Activated CD4-positive, alpha-beta T cell treated with anti-CD3 and anti-CD28 coated beads, Interleukin-2, amount 50 U/mL, for 24 hours (primary cell): Measurements from ENCODE around the gene SLC5A2.
"Not testable (repeated sequence)": the region's sequence is repeated elsewhere in the genome, so short reads cannot be mapped to it uniquely, and the experiment has no call there.

Experiments used
- DNase-seq, 2 donors: peaks; one replicate each; pipeline ENCODE4 v3.0.0-alpha.2; 2020; ENCODE audit warnings: low read depth in 1 of 2, low spot score in 1 of 2

The SLC5A2 gene

DNA sequence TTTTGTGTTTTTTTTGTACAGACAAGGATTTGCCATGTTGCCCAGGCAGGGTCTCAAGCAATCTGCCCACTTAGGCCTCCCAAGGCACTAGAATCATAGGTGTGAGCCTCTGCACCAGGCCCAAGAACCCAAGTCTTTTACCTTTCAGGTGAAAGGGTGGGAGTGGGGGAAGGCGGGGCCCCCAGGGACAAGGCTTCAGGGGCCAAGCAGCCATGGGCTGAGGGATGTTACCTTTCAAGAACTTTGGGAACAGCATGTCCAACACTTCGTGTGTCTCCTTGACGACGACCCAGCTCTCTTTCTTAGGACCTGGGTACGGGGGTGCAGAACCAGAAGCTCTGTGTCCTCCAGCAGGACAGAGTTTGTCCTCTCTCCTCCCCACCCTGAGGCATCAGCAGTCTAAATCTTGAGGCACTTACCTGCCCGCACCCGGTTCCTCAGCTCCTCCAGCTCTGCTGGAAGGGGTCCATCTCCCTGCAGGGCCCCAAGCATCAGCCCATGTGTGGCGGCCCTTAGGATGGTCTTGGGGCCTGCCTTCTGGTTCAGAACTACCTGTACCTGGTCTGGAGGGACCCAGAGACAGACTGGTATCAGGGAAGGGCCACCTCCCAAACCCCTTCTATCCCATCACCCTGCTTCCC lies 9.0 kb downstream of the SLC5A2 start:
- DNase-seq = no peak

DNA sequence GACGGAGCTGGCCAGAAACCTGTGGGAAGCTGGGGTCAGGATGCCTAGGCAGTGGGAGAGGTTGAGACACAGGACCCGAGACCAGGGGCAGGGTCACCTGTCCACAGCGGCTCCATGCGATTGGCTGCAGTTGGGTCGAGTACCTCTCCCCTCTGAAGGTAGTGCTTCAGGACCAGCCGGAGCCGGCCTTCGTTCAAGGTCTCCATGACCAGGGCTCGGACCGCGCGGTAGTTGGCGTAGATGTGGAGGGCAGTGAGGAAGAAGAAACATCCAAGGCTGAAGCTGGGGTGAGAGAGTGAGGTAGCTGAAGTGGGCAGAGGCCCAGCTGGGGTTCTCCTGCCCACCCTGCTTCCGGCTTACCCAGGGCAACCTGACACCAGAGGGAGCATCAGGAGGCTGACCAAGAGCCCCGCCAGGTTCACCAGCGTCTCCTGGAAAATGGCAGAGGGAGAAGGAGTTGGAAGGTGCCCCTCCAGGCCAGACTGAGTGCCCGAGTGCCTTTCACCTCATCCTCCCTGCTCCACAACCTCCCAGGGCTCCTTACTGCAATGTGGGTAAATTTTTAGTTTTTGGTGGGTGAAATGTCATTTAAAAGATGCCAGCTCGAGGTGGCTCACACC lies 10.7 kb downstream of the SLC5A2 start:
- no peak for DNase-seq

DNA sequence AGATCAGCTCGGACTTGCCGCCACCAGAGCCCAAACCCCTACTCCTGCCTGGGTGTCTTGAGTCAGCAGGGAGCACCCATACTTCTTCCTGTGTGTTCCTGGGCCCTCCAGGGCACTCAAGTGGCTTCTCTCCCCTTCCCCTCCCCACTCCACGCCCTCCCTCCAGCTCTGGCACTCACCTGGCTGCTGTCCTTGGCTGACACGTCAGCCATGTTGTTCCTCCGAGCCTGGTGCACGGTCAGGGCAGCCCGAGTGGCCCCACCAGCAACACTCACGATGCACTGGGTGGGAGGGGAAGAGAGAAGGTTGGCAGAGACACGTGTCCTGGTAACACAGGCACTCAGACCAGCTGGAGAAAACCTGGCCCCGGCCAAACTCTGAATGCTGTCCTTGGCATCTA lies 13.7 kb downstream of the SLC5A2 start:
- no peak for DNase-seq

DNA sequence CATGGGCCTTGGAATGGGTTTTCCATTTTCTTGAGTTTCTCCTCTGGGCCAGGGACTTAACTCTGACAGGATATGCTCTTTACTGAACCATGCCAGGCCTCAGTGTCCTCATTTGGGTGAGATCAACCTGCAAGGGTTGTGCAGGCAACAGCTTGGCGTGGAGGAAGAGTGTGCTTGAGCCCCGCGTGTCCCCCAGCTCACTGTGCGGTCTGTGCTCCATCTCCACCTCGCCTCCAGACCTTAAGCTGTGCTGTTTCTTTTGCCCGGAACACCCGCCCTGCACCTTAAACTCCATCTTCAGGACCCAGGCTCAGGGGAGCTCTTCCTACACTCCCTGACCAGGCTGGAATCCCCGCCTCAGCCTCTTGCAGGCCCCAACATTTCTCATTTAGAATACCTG lies 15.6 kb downstream of the SLC5A2 start:
- DNase-seq = no peak

DNA sequence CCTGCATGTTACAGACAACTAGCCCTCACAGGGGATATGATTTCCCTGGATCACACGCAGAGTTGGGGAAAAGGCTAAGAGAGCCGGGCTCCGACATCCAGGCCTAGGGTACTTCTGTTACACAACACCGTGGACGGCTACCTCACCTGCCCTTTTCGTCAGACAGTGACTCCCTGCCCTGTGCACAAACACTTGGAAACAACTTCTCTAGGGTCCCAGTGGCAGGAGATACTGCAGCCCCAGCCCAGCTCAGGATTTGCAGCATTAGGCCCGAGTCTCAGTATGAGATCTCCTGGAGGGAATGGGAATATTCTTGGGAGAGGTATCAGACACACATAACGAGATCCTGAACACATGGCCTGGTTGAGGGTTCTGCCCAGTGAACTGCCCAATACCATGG lies 17.0 kb downstream of the SLC5A2 start:
- DNase-seq = no peak

DNA sequence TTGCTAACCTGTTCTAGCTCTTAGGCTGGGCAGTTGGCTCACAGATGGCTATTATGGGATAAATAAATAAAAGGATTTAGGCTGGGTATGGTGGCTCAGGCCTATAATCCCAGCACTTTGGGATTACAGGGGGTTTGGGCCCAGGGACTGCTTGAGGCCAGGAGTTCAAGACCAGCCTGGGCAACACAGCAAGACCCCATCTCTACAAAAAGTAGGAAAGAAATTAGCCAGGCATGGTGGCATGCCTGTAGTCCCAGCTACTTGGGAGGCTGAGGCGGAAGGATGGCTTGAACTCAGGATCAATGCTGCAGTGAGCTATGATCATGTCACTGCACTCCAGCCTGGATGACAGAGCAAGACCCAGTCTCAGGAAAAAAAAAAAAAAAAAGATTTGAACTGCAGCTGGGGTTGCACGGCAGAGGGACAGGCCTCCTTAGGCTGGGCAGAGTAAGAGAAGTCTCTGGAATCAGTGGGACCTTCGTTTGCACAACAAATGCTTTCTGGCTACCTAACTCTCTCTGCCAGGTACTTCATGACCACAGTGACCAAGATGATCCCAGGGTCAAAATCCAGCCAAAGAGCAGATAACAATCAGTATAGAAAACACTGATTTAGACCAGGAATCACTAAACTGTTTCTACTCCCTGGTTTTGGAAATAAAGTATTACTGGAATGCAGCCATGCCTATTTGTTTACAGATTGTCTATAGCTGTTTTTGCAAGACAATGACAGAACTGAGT lies 18.5 kb downstream of the SLC5A2 start:
- DNase-seq = no peak

DNA sequence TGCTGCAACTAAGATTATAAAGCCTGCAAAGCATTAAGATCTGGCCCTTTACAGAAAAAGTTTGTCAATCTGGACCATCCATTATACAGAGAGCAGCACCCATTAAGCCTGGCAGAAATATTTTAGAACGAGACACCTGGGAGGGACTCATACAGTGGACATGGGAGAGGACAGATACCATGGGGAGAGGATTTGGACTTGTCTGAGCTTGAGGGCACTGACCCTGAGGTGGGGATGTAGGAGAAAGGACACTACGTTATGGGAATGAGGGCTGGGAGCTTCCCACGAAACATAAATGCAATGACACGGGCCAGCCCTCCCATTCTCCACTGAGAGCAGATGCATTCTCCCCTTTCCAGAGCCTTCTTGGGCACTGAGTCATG lies 19.0 kb downstream of the SLC5A2 start:
- no peak for DNase-seq

DNA sequence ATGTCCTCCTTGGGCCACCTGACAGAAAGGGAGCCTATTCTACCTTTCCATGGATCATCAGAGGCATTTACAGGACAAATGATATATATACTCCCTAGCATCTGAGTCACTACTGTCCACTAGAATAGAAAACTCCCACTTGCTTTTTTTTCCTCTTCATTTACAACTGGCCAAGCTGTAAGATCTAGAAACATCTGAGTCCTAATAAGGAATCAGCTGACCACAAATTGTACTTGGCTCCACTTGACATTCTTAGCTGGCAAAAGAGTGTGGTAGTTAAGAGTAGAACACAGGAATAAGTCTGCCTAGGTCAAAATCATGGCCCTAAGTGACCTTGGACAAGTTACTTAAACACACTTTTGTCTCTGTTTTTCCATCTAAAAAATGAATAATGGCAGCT lies 20.1 kb downstream of the SLC5A2 start:
- no peak for DNase-seq

DNA sequence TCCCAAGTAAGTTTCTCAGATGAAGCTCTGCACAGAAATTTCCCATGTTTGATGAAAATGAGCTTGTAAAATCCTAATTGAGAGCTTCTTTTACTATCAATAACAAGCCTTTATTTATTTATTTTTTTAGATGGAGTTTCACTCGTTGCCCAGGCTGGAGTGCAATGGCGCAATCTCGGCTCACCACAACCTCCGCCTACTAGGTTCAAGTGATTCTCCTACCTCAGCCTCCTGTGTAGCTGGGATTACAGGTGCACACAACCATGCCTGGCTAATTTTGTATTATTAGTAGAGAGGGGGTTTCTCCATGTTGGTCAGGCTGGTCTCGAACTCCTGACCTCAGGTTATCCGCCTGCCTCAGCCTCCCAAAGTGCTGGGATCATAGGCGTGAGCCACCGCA lies 20.6 kb downstream of the SLC5A2 start:
- not testable (repeated sequence) for DNase-seq

DNA sequence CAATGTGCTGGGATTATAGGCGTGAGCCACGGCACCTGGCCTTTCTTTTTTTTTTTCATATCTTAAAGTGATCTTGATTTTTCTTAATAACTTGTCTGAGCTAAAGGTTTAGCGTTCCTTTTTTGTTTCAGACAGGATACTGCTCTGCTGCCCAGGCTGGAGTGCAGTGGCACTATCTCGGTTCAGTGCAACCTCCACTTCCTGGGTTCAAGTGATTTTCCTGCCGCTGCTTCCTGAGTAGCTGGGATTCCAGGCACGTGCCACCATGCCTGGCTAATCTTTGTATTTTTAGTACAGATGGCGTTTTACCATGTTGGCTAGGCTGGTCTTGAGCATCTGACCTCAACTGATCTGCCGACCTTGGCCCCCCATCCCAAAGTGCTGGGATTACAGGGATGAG lies 21.2 kb downstream of the SLC5A2 start:
- no peak for DNase-seq

DNA sequence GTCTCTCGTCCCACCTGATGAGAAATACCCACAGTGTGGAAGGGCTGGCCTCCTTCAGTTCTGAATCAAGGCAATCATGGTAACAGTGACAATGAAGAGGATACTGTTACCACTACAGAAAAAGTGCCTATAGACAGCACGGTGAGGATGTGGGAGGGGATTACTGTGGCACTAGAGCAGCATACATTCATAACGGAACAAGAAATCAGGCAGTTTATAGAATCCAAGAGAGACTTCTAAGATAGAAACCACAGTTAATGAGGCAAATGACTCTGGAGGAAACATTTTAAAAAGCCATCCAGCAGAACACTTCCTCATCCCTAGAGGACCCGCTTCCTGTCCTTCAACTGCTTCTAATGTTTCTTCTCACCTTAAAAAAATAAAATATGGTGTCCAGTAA lies 22.6 kb downstream of the SLC5A2 start:
- no peak for DNase-seq

DNA sequence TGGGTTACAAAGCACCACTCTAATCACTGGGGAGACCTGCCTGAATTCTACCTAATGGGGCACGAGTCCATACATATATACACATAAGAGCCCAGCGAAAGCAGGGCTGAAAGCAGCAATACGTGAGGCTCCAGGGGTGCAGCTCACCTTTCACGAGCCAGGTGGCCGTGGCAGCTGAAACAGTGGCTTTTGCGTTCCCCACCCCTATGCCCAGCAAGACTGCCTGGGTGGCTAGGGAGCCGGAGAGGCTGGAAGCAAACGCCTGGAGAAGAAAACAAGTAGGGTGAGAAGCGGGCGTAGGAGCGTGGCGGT lies 24.6 kb downstream of the SLC5A2 start:
- DNase-seq = no peak

DNA sequence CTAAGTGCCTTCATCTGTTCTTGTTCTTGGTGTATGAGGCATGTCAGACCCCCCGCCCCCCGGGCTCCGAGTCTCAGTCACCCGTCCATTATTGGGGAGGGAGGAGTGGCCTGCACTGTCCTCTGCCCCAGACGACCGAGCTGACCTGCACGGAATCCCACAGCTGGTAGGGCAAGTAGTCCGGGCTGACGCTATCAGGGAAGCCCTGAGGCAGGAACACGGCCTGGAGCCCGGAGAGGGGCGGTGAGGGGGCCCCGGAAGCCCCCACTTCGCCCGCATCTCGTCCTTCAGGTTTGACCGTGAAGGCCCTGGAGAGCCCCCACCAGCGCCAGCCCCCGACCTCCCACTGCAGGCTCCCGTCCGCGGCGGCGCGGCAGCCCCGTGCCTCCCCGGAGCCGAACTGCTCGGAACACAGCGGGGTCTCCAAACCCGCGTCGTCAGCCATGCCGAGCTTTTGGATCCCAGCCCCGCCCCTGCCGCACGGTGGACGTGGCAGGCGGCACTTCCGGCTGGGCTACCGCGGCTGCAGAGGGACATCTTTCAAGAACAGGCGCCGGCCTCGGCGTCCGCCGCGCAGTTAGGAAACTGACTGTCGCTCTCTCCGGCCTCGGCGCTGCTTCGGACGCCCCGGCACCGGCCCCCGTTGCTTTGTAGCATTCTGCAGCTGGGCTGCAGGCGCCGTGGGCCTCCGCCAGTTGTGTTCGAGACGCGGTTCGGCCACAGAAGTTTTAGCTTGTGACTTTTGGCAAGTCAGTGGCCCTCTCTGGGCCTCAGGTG lies 25.2 kb downstream of the SLC5A2 start, which contains the start of gene RUSF1:
RUSF1 (minus strand) TSS at position 463 of the 777 bp plus-strand sequence; CDS start at position 445, 18 bp downstream.
- peak; percentile 63 to 83 for DNase-seq

DNA sequence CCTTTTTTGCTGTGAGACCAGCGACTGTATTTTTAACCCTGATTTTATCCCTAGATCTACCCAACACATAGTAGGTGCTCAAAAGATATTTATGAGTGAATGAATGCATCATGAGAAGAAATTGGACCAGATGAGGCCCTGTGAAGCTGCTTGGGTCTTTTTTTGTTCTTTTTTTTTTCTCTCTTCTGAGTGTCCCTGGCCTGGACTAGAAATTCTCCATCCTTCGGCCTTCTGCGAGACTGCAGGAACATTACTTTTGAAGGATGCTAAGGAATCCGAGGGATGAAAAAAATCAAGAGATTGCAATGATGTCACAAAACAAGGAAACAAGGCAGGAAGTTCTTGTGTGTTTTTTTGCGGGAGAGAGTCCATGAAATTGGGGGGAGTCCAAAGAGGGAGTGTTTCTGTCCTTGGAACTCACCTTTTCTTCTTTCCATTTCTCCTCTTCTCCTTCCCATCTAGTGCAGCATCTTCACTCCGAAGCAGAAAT lies 25.8 kb downstream of the SLC5A2 start:
- no peak for DNase-seq

DNA sequence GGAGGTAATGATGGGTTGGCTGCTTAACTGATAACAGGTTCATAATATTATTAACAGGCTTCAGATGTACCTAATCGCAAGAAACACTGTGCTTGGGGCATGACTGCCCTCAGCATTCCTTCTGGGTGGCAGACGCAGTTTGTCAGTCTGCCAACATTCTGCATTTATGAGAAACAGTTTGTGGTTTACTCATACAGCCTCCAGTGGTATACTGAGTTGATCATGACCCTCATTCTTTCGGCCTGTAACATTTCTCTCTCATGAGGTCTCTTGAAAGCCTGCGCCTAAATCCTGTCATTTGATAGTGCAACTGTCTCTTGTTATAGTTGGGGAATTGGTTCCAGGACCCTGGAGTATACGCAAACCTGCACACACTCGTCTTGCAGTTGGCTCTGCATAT lies 30.2 kb downstream of the SLC5A2 start:
- DNase-seq = no peak

DNA sequence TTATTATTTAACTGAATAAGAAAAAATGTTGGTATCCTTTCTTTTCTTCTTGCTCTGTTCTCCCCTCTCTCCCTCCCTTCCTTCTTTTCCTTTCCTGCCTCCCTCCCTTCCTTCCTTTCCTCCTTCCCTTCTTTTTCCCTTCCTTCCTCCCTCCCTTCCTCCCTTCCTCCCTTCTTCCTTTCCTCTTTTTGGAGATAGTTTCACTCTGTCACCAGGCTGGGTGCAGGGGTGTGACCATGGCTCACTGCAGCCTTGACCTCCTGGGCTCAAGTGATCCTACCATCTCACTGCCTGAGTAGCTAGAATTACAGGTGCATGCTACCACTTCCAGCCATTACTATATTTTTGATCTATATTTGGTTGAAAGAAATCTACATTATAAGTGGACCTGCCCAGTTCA lies 31.0 kb downstream of the SLC5A2 start:
- DNase-seq = no peak

DNA sequence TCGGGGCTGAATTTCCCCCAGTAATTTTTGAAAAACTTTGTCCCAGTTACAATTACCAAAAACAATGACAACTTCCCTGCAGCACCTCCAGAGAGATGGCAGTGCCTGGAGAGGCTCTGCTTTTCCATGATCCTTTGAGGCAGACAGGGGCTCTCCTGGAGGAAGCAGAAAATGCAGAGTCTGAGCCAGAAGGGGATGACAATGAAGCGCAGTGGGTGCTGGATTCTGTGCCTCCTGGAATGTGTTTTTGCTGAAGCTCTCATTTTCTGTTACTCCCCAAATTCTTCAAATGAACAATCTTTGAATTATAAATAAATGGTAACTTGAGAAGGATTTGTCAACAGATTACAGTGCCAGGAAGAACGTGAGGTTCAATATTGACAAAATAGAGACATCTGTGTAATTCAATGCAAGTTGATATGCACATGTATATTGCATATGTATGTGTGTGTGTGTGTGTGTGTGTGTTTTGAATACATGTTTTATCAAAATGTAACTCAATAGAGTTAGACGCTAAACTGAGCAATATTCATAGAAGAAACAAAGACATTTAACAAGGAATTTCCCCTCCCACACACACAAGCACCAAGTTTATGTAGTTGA lies 35.0 kb downstream of the SLC5A2 start:
- no peak for DNase-seq

DNA sequence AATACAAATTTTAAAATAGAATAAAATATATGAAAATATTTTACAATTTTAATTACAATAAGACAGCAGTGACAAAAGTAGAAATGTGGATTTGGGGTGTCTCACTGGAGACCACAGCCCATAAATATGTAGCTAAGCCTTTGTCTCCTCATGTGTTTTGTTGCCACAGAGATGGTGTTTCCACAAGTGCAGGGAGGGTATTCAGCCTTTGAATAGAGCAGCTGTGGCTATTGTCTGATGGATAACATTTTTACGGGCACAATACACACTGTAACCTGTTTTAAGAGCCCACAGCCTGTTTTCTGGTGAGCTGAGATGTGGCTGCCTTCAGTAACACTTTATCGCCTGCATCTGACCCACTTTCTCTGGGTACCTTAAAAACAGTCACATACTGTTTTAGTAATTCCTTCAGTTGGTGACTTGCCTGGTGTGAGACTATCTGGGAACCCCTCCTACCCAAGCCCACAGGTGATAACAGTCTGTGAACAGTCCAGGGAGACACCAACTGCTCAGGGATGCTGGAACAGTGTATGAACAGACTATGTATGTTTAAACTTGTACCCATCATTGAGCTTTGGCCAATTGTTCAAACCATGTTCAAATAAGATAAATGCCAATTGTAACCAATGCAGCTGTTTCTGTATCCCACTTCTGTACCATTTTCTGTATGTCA lies 37.0 kb downstream of the SLC5A2 start:
- no peak for DNase-seq

DNA sequence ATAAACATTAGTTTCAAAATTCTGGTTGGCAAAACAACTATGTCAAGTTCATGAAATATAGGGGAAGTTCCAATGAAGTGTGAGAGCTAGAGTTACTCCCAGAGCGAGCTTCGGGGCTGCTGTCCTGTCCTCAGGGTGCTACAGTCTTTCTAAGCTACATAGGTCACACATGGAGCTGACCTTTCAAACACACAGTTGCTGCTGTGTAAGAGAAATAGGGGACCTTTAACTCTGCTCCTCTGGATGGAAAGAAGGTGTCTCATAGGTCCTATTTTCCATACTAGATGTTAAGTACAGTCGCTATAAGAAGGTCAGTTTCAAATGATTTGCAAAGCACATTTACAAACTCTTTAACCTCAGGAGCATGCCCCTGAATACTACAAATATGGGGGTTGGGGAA lies 38.4 kb downstream of the SLC5A2 start:
- no peak for DNase-seq

DNA sequence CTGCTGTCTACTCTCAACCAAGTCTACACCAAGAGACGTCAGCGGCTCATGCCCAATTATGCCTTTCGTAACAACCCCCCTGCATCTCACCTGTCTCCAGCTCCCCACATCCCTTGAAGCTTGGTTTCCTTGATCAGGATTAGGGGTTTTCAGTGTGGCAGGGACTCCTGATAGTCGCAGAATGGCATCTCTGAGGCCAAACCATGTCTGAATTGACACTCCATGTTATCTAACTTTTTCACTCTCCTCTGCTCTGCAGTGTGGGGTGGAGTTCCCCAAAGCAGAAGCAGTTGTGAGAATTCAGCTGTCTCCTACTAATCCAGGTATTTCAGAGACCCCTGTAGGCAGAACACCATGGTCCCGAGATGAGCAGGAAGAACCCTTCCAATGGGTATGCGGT lies 39.1 kb downstream of the SLC5A2 start:
- no peak for DNase-seq

DNA sequence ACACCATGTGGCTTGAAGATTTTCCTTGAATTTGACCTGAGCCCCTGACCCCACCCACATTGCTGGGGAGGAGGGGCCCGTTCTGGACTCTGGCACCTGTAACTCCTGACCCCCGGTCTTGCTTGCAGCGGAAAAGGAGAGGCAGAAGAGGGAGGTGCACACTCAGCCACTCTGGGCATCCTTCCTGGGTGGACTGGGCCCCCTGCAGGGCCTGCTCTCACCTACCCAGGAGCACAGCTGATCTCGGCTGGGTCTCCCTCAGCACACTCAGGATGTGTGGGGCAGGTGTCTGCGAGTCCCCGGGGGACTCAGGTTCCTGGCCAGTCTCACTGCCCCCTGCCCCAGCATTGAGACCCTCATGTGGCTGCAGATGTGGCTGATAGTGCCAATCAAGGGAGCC lies 40.8 kb downstream of the SLC5A2 start:
- DNase-seq = not testable (repeated sequence)
